C1 segment of cervical spinal cord (tissue), 14 donors: Measurements from ENCODE around the gene PBX3.

ENCODE experiments used
- DNase-seq, 14 donors: peaks; one replicate each; lab custom pipeline; 2025; lab: John Stamatoyannopoulos, UW

Gene PBX3

DNA sequence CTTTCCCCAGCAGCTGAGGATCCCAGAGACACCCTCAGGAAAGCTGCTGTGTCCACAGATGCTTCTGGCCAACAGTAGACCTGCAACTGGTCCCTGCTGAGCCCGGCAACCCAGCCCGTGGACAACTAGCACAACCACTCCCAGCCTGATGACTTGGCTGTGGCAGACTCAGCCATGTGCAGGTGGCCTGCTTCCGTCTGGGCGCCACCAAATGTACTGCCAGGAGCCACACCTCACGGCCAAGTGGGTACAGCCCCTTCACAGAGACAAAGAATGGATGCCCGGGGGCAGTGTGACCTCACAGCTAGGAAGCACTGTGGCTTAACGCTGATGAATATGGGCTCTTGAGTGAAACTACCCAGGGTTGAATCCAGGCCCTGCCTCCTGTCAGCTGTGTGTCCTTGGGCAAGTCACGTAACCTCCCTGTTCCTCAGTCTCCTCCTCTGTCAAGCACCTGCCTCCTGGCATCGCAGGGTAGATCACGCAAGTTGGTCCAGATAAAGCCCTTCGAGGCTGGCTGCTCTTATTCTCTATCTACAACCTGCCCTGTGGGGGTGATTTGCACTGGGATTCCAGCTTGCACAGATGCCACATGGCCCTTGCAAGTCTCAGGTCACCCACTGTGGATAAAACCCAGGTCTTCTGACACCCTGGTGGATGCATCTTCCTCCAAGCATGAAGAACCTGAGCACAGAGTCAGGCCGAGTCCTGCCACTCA lies 225.0 kb downstream of the PBX3 start:
- no peak for DNase-seq

DNA sequence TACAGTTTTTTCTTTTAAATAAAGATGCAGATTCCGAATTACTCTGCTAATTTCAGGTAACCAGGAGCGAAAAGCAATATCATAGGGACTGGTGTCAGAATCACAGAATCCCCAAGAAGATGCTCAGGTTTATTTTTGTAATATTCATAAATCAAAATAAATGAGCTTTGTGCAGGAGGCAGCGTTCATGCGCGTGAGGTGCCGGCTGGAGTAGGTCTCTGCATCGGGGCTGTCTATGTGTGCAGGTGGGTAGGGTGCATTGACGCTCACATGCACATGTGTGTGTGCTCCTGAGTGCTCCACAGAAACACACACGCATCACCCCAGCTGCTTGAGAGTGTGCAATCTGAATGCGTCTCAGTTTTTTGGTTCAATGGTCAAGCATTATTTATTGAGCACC lies 226.4 kb downstream of the PBX3 start:
- no peak for DNase-seq

DNA sequence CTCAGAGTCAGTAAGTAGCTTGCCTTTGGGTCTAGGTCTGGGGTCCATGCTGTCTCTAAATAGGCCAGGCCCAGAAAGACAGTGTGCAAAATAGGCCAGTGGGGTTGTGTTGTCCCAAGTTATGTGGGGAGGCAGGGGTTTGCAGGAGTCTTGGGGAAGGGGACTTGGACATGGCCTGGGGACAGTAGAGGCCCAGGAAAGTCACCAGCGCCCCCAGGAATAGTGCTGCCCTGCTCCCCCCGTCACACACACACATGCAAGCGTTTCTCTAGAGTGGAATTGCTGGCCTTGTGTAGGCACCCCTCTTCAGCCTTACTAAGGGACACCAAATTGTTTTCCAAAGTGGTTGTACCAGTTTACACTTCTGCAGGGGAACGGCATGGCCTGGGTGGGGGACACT lies 227.5 kb downstream of the PBX3 start:
- DNase-seq: no peak

DNA sequence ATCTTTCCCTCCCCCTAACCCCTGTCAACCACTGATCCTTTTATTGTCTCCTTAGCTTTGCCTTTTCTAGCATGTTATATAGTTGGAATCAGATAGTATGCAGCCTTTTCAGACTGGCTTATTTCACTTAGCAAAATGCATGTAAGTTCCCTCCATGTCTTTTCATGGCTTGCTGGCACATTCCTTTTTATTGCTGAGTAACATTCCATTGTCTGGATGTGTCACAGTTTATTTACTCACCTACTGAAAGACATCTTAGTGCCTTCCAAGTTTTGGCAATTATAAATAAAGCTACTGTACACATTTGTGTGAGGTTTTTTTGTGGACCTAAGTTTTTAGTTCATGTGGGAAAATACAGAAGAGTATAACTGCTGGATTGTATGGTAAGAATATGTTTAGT lies 230.1 kb downstream of the PBX3 start:
- no peak for DNase-seq

DNA sequence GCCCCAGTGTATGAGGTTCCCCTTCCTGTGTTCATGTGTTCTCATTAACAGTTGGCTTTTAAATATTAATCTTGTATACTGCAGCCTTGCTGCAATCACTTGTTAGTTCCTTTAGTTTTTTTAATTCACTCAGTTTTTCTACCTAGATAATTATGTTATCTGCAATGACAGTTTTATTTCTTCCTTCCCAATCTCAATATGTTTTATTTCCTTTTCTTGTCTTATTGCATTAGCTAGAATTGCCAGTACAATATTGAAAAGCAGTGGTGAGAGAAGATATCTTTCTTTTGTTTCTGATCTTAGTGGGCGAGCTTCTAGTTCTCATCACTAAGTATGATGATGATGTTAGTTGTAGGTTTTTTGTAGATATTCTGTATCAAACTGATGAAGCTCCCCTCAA lies 232.2 kb downstream of the PBX3 start:
- no peak for DNase-seq

DNA sequence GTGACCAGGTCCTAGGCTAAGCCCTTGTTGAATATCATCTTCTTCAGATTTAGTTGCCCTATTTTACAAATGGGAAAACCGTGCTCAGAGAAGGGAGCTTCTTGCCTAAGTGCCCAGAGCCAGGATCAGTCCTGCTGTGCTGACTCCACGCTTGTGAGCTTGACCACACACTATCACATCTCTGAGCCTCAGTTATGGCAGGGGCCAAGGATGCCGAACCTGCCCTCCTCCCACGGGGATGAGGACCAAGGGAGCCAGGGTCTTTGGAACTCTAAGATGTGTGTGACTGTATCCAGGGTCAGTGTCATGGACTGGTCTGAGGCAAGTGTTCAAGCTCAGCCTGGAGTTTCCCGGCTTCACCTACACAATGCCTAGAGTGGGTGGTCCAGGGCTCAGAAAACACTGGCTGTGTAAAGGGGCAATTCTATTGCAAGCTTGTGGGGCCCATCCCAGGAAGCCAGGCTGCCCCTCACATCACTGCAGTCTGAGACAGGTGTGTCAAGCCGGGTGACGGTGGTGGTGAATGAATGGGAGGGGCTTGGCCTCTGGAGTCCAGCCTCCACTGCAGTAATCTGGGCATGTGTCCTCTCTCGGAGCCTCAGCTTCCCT lies 235.7 kb downstream of the PBX3 start:
- no peak for DNase-seq

DNA sequence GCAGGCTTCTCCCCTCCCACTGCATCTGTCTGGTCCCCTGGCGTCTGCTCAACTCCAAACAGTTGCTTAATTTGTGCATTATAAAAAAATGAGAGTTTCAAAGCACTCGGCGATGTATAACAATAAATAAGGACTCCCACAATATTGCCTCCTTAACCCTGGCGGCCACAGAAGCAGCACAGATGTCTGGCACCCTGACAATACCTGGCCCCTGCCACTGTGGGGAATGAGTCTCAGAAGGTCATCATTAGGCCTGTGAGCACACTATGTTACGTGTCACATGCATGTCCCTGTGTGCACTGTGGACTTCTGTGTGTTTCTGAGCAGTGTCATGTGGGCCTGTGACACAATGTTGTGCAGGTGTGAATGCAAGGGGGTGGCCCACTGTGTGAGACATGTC lies 236.5 kb downstream of the PBX3 start:
- no peak for DNase-seq

DNA sequence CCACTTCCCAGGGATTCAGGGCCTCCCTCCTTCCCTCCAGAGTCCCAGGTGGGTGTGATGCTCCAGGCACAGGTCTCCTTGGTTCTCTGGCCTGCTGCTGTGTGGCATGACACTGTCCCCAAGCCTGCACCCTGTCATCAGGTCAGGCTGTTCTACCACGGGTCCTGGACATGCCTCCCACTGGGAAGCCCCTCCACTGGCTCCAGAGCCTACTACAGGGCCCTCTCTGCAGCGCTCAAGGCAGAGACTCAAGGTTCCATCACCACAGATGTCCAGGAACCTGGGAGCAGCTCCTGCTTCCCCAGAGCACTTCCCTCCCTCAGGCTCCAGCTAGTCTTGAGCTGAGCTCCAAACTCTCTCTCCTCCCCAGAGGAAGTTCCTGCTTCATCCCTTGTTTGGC lies 237.3 kb downstream of the PBX3 start:
- DNase-seq: no peak

DNA sequence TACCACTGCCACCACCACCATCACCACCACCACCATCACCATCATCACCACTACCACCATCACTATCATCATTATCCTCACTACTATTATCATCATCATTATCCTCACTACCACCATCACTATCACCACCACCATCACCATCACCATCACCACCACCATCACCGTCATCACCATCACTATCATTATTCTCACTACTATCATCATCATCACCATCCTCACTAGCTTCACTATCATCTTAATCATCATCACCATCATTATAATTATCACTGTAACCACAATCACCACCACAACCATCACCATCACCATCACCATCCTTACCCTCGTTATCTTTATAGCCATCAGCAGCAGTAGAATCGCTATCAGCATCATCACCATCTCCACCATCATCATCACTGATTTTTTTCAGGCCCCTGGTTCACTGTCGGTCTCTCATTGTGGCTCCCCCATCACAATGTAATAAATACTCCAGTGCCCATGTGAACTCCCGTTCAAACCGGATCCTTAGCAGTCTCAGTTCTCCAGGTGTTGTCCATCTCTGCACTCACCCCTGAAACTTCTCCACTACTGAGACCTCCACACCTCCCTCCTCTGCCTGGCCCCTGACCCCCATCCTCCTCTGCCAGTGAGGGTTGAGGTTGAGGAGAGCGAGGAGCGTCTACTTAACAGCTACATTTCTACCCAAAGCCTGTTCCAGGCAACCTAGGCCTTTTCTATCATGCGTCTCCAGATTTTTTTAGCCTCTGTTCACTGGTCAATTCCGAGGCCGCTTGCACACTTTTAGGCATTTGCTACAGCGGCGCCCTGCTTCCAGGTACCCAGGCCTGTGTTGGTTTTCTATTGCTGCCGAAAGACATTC lies 238.2 kb downstream of the PBX3 start:
- DNase-seq: no peak

DNA sequence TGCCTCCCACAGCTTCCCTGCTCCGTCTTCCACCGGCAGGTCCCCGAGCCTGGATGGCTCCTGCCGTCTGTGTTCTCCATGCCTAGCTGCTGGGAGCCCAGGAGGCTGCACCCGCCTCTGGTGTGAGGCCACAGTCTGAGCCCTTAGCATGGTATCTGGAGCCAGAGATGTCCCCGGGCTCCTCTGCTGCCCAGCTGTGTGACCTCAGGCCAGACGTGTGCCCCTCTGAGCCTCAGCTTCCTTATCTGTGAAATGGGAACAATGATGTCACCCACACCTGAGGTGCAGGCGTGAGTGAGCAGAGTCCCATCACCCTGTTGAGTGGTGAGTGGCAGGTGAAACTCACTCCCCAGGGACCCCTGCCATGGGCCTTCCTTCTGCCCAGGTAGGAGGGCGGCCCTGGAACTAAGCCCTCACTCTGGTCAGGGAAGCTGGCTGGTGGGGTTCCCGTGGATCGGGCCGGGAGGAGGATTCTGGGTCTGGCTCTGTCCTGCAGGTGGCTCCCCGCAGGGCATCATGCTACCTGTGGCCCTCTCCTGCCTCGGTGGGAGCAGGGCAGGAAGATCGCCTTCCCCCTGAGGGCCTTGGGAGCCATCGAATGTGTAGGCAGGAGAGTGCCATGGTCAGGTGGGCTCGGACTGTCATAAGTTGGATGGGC lies 239.0 kb downstream of the PBX3 start:
- DNase-seq: no peak

DNA sequence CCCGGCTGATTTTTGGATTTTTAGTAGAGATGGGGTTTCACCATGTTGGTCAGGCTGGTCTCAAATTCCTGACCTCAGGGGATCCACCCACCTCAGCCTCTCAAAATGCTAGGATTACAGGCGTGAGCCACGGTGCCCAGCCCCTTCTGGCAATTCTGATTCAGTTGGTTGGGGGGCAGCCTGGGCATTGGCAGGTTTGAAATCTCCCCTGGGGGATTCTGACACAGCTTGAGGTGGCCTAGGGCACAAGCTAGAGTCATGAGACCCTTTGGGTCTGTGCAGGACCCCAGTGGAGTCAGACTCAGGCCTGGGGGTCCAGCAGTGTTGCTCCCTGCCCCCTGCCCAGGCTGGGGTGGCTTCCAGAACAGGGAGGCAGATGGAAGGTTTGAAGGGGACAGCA lies 239.8 kb downstream of the PBX3 start:
- no peak for DNase-seq

DNA sequence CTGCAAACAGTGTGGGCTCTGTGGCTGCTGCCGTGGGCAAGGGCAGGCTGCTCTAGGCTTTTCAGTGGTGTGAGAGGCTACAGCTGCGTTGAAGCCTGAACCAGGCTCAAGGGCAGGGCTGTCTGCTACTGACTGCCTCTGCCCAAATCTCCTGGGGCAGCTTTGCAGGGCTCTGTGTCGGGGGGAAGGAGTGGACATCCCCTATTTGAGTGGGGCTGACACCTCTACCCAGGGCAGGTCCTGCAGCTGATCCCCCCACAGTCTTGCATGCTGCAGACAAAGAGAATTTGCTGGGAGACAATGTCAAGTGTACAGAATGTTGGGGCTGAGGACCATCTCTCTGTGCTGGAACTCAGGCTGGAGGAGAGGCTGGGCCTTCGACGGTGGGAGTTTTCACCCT lies 240.2 kb downstream of the PBX3 start:
- no peak for DNase-seq

DNA sequence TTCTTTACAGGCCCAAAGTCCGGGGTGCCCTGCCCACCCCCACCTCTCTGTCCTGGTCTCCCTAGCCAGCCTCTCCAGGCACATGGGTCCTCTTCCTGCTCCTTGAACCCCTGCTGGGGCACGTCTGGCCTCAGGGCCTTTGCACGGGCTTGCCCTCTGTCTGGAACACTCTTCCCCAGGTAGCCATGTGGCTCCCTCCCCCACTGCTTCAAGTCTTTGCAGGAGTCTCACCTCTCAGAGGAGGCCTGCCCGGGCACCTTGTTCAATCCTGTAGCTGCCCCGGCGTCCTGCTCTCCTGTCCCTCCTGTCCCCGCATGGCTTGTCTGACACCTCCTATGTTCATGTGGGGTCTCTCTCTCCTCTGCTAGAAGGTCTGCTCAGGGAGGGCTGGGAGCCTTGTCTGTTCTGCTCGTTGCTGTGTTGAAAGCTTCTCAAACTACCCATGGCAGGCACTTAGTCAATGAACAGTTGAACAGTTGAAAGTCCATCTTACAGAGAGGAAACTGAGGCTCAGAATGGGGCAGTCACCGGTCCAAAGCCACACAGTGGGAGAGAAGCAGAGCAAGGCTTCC lies 241.4 kb downstream of the PBX3 start:
- no peak for DNase-seq

DNA sequence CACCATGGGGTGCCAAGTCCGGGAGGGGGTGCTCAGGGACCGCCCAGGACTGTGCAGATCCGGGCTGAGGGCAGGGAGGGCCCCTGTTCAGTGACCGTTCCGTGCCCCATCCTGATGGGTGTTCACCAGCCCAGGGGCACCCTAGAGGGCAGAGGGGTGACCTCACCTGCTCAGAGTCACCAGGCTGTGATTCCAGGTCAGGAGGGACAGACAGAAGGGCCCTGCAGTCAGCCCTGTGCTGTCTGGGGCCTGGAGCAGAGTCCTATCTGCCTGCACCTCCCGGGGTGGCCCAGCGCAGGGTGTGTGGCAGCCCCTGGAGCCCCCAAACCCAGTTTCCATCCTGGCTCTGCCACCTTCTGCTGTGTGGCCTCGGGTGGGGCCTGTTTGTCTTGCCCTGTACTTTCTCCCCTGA lies 241.9 kb downstream of the PBX3 start:
- no peak for DNase-seq

DNA sequence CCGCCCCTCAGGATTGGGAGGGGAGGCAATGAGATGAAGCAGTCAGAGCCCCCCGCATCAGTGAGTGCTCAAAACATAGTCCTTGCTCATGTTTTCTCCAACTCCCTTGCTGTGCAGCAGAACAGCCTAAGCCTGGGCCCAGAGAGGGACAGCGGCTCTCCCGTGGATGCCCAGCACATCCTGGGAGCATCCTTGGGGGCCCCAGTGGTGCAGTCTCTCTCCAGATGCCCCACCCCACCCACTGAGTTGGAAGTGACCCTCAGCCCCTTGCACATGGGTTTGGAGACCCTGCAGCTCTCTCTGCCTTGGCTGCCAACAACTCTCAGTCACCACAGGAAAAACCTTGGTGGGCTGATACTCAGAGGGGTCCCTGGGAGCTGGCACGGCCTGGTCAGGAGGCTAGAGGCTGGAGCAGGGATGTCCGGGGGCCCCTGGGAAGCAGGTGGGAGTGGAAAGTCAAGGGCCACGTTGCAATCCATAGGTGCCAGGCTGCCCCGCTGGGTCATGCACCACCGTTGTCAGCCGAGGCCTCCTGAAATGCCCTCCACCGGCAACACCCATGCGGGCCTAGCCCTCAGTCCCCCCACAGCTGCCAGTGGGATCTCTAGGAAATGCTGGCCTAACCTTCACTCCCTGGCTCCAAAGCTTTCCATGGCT lies 242.5 kb downstream of the PBX3 start:
- no peak for DNase-seq

DNA sequence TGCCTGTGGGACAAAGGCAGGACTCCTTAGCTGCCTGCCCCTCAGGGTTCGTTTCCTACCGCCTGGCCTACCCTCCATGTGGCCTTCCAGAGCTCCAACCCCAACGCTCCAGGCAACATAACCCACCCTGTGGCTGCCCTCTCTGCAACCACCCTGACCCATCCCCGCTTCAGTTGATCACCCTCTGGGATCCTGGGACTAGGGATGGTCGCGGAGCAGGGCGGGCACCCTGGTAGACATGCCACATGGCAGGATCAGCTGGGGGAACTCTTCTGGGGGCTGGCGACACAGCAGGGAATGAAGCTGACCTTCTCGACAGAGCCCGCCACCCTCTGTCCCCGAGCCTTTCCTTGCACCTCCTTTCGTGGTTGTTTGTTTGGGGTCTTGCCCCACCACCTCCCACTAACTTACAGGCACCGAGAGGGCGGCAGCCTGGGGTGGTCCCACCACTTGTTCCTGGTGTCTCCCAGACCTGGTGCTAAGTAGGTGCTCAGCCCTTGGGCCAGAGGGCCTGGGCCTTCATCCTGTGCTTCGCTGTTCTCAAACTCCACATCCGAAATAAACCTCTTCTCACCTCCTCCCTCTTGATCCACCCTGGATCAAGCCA lies 243.1 kb downstream of the PBX3 start:
- no peak for DNase-seq

DNA sequence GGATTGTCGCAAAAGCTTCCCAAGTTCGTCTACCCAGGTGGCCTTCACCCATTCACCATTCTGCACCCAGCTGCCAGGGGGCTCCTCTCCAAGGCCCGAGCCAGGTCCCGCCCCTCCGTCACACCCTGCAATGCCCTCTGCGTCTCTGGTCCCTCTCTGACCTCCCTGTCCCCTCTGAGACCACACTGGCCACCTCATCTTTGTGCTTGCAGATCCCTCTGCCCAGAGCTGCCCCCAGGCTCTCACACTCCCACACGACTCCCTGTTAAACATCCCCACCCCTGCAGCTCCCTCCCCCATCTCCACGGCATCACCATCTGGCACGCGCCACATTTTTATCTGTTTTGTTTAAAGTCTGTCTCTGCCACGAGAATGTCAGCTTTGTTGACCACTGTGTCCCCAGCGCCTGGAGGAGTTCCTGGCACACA lies 243.6 kb downstream of the PBX3 start:
- no peak for DNase-seq

DNA sequence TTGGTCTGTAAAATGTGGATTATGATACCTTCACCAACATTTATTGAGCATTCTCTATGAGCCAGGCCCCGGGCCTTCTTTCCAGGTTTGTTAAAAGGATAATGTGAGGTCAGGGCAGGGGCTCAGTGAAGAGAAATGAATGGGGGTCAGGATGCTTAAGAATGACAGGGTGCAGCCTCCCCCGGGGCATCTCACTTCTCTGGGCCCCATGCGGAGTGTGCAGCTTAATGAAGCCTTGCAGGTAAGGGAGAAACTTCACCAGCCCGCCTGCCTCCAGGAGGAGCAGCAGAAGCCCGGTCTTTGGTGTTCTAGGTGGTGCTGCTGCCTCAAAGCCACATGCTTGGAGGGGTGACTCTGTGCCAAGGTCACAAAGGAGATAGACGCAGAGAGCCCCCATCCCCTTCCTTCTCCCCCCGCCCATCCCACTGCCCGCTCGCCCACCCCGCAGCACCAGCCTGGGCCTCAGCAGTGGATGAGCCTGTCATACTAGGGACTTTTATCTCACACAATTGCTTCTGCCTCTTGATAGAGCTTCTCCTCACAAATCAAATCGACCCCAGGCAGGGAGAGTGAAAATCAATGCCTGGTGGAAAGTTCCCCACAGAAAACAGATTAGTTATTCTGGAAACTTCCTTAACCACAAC lies 244.8 kb downstream of the PBX3 start:
- DNase-seq: no peak

DNA sequence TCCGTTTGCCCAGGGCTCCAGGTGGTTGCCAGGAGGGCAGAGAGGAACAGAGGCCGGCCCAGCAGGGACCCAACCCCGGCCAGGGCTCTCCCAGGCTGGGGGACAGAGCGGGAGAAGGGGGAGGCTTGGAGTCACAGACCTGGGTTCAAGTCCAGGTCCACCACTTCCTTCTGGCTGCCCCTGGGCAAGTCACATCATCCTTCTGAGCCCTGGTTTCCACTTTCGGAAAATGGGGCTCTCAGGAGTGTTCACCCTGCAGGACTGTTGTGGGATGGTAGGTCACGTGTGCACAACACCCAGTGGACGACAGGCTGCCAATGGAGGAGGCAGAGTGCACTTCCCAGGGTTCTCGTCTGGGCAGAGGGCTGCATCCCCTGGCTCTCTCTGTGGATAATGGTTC lies 245.4 kb downstream of the PBX3 start:
- DNase-seq: no peak

DNA sequence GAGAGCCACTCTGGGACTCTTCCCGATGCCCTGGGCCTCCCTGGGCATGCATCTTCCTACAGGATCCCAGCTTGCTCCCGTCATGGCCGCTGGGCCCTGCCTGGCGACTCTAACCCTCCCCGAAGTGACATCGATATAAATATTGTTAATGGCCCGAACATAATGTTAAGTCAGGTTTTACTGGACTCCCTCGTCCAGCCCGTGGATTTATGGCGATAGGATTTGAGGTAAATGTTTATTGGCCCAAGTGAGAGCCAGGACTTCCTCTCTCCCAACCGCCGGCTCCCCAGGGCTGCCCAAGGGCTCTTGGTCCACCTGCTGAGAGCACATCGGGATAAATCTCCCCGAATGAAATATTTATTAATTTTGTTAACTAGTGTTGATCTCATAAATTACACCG lies 246.3 kb downstream of the PBX3 start:
- DNase-seq: no peak
